Measurements from ENCODE around the gene IQCE. TPM values are rescaled to one million over a fixed set of nuclear protein-coding genes. Genes with fewer than 3 reads are reported as not detected.

The IQCE gene
- total and polyA plus RNA-seq, 2 donors (not counting 1 experiment from before 2014, with no cell fraction given): 3.5 to 9.5 TPM

- DNase-seq (no peak), ATAC-seq (ENCODE audit: low read depth) (no peak)
- Histone ChIP-seq H2AFZ (ENCODE audit: insufficient read depth, low read depth, low read length, poor library complexity, severe bottlenecking) (peak overlapping the region; percentile 29), H3K36me3 (replicated peaks in 1 of 2; ENCODE audit: control extremely low read depth in 1 of 2, control insufficient read depth in 1 of 2, extremely low read depth in 1 of 2, insufficient read depth in 2 of 2, low read length in 1 of 2) (no peaks in the 10 kb centered on the region), H3K27me3 (replicated peaks in 1 of 4; ENCODE audit: control extremely low read depth in 1 of 4, control insufficient read depth in 3 of 4, insufficient read depth in 4 of 4, low read length in 3 of 4) (no peaks in the 10 kb centered on the region), H3K4me1 (ENCODE audit: control insufficient read depth in 2 of 2, insufficient read depth in 2 of 2, low read length in 2 of 2) (peaks cover 57 to 68% of the 10 kb centered on the region in 2 donors), H3K27ac (ENCODE audit: low read length in 2 of 2) (peak overlapping the region; percentile 99 to 100), H3K9ac (ENCODE audit: low read length) (no peak overlapping the region), H3K79me2 (ENCODE audit: control insufficient read depth, insufficient read depth, low read length) (peaks cover 25% of the 10 kb centered on the region), H4K20me1 (ENCODE audit: control insufficient read depth, insufficient read depth, low read length, poor library complexity, severe bottlenecking) (no peaks in the 10 kb centered on the region), H3K9me3 (ENCODE audit: control extremely low read depth in 1 of 3, control insufficient read depth in 2 of 3, insufficient read depth in 1 of 3, low read length in 2 of 3) (no peaks in the 10 kb centered on the region), H3K4me3 (ENCODE audit: control extremely low read depth in 1 of 5, extremely low read depth in 1 of 5, insufficient read depth in 1 of 5, low read depth in 2 of 5, low read length in 4 of 5) (no peak overlapping the region), H3K4me2 (replicated peaks; ENCODE audit: low read depth, low read length, poor library complexity, severe bottlenecking) (peak overlapping the region; percentile 93)
- intact Hi-C loops (cut with micrococcal nuclease): no loop called here
- TF ChIP-seq CTCF (IDR thresholded peaks at IDR 0.05) (no peak), EZH2 (IDR thresholded peaks at IDR 0.05; ENCODE audit: borderline replicate concordance, insufficient read depth, low read depth, low read length, poor library complexity, severe bottlenecking) (no peak)
- Mint-ChIP-seq H3K4me3 (peak overlapping the region; percentile 88), H3K4me1 (peaks cover 66% of the 10 kb centered on the region), H3K27me3 (no peaks in the 10 kb centered on the region), H3K9me3 (ENCODE audit: insufficient read depth) (no peaks in the 10 kb centered on the region), H3K27ac (peak overlapping the region; percentile 99)
- 100% methylated on average over 2 of the region's 3 CpGs for WGBS (ENCODE audit: insufficient coverage)
- CTCF ChIA-PET: interaction anchor here (4.8 to 5.0 kb wide), 2 partner anchors 11 to 16 kb away, joined by 23 to 34 read pairs; no protein-coding TSS in a partner anchor
- POLR2A ChIA-PET: interaction anchor here (0.9 to 7.5 kb wide), 2 partner anchors 12 to 96 kb away, joined by 4 to 340 read pairs; partner anchors contain the start of gene LFNG
These were observed 46.1 kb upstream of the IQCE start for GRCh38 chr7:2512713-2513112.

GRCh38 chr7:2513702-2514101, 45.1 kb upstream of the IQCE start:
- H4K20me1 ChIP-seq (ENCODE audit: control insufficient read depth, insufficient read depth, low read length, poor library complexity, severe bottlenecking): no peaks in the 10 kb centered on the region
- peak overlapping the region in 1 of 2 donors; percentile 100 for H3K27ac ChIP-seq (ENCODE audit: low read length in 2 of 2)
- no peaks in the 10 kb centered on the region for H3K27me3 Mint-ChIP-seq
- peaks cover 65% of the 10 kb centered on the region for H3K4me1 Mint-ChIP-seq
- DNase-seq (no peak), ATAC-seq (ENCODE audit: low read depth) (no peak)
- no peak overlapping the region for H3K4me3 Mint-ChIP-seq
- H3K4me1 ChIP-seq (ENCODE audit: control insufficient read depth in 2 of 2, insufficient read depth in 2 of 2, low read length in 2 of 2): peaks cover 54 to 68% of the 10 kb centered on the region in 2 donors
- ChIA-PET POLR2A (interaction anchor here (7.5 kb wide), 1 partner anchor 11 kb away, joined by 340 read pairs; the partner anchor contains the start of gene LFNG), CTCF (no interaction called here)
- H3K27ac Mint-ChIP-seq: peak overlapping the region; percentile 99
- peaks cover 21% of the 10 kb centered on the region for H3K79me2 ChIP-seq (ENCODE audit: control insufficient read depth, insufficient read depth, low read length)
- WGBS (ENCODE audit: insufficient coverage): 98% methylated on average over 7 of the region's 7 CpGs
- intact Hi-C loops (cut with micrococcal nuclease): no loop called here
- no peaks in the 10 kb centered on the region for H3K9me3 Mint-ChIP-seq (ENCODE audit: insufficient read depth)
- no peaks in the 10 kb centered on the region for H3K27me3 ChIP-seq (replicated peaks in 1 of 4; ENCODE audit: control extremely low read depth in 1 of 4, control insufficient read depth in 3 of 4, insufficient read depth in 4 of 4, low read length in 3 of 4)
- no peaks in the 10 kb centered on the region for H3K36me3 ChIP-seq (replicated peaks in 1 of 2; ENCODE audit: control extremely low read depth in 1 of 2, control insufficient read depth in 1 of 2, extremely low read depth in 1 of 2, insufficient read depth in 2 of 2, low read length in 1 of 2)
- H3K4me2 ChIP-seq (replicated peaks; ENCODE audit: low read depth, low read length, poor library complexity, severe bottlenecking): peak overlapping the region; percentile 93
- TF ChIP-seq EZH2 (IDR thresholded peaks at IDR 0.05; ENCODE audit: borderline replicate concordance, insufficient read depth, low read depth, low read length, poor library complexity, severe bottlenecking) (no peak), CTCF (IDR thresholded peaks at IDR 0.05) (no peak)
- H3K9me3 ChIP-seq (ENCODE audit: control extremely low read depth in 1 of 3, control insufficient read depth in 2 of 3, insufficient read depth in 1 of 3, low read length in 2 of 3): no peaks in the 10 kb centered on the region
- no peak overlapping the region for H3K9ac ChIP-seq (ENCODE audit: low read length)
- H2AFZ ChIP-seq (ENCODE audit: insufficient read depth, low read depth, low read length, poor library complexity, severe bottlenecking): no peak overlapping the region
- no peak overlapping the region for H3K4me3 ChIP-seq (ENCODE audit: control extremely low read depth in 1 of 5, extremely low read depth in 1 of 5, insufficient read depth in 1 of 5, low read depth in 2 of 5, low read length in 4 of 5)
